Liver (tissue), 9 donors: ENCODE results near the gene TAP2. TPM values are rescaled to one million over a fixed set of nuclear protein-coding genes. Genes with fewer than 3 reads are reported as not detected.

Experiments
- DNase-seq: peaks from one replicate; pipeline ENCODE4 v3.0.0-alpha.2; 2017; ENCODE audit warnings: low spot score
- H3K27ac ChIP-seq, 2 donors: one replicate each; pipeline ENCODE4 v1.7.0; 2013; ENCODE audit warnings: inconsistent platforms in 2 of 2, low read length in 2 of 2, control low read depth in 1 of 2, low read depth in 1 of 2, mild to moderate bottlenecking in 1 of 2
- H3K27me3 ChIP-seq, 4 donors: one replicate each; pipeline versions ENCODE4 v1.6.1 to v1.7.0; 2013; ENCODE audit warnings: low read length in 3 of 4, inconsistent platforms in 1 of 4, mild to moderate bottlenecking in 1 of 4, moderate library complexity in 1 of 4; ENCODE audit not compliant: control insufficient read depth in 4 of 4, insufficient read depth in 4 of 4
- H3K36me3 ChIP-seq, 4 donors: one replicate each; pipeline versions ENCODE4 v1.6.1 to v1.7.0; 2013; ENCODE audit warnings: low read length in 3 of 4, mild to moderate bottlenecking in 3 of 4, low read depth in 1 of 4, moderate library complexity in 1 of 4; ENCODE audit not compliant: control insufficient read depth in 4 of 4, insufficient read depth in 3 of 4
- H3K4me1 ChIP-seq, 4 donors: one replicate each; pipeline versions ENCODE4 v1.6.1 to v1.7.0; 2013; ENCODE audit warnings: low read length in 3 of 4, mild to moderate bottlenecking in 3 of 4, moderate library complexity in 1 of 4; ENCODE audit not compliant: control insufficient read depth in 4 of 4, insufficient read depth in 4 of 4
- H3K4me3 ChIP-seq, 3 donors: one replicate each; pipeline versions ENCODE4 v1.6.1 to v1.7.0; 2013; ENCODE audit warnings: low read length in 3 of 3, control low read depth in 1 of 3, low read depth in 1 of 3, mild to moderate bottlenecking in 1 of 3
- H3K9ac ChIP-seq, 2 donors: one replicate each; pipeline ENCODE4 v1.7.0; 2013; ENCODE audit warnings: low read length in 2 of 2, mild to moderate bottlenecking in 2 of 2, moderate library complexity in 2 of 2, control low read depth in 1 of 2, low read depth in 1 of 2
- H3K9me3 ChIP-seq, 4 donors: one replicate each; pipeline versions ENCODE4 v1.6.1 to v1.7.0; 2013; ENCODE audit warnings: low read length in 3 of 4; ENCODE audit not compliant: control insufficient read depth in 4 of 4
- FOXA2 ChIP-seq: IDR thresholded peaks from 2 replicates; pipeline ENCODE4 v1.6.1; 2016; ENCODE audit warnings: antibody characterized with exemption
- GABPA ChIP-seq, 2 donors: IDR thresholded peaks in 1 of 2; conservative IDR thresholded peaks in 1 of 2; 2 replicates each; pipeline ENCODE4 v1.6.1; 2016; ENCODE audit warnings: antibody characterized with exemption in 2 of 2, mild to moderate bottlenecking in 1 of 2, moderate library complexity in 1 of 2
- HNF4A ChIP-seq, 2 donors: conservative IDR thresholded peaks; 2 replicates each; pipeline ENCODE4 v1.6.1; 2016; ENCODE audit warnings: antibody characterized with exemption in 2 of 2, mild to moderate bottlenecking in 2 of 2
- HNF4G ChIP-seq: IDR thresholded peaks from 2 replicates; pipeline ENCODE4 v1.6.1; 2016; ENCODE audit warnings: antibody characterized with exemption
- JUND ChIP-seq, 2 donors: IDR thresholded peaks; 2 replicates each; pipeline ENCODE4 v1.6.1; 2016; ENCODE audit warnings: antibody characterized with exemption in 2 of 2
- NR2F2 ChIP-seq: IDR thresholded peaks from 2 replicates; pipeline ENCODE4 v1.6.1; 2016; ENCODE audit warnings: antibody characterized with exemption
- RAD21 ChIP-seq, 2 donors: IDR thresholded peaks; 2 replicates each; pipeline ENCODE4 v1.6.1; 2016; ENCODE audit warnings: antibody characterized with exemption in 2 of 2, mild to moderate bottlenecking in 2 of 2
- RXRA ChIP-seq, 2 donors: IDR thresholded peaks; 2 replicates each; pipeline ENCODE4 v1.6.1; 2017 to 2018; ENCODE audit warnings: antibody characterized with exemption in 2 of 2, mild to moderate bottlenecking in 1 of 2
- SP1 ChIP-seq: IDR thresholded peaks from 2 replicates; pipeline ENCODE4 v1.6.1; 2018; ENCODE audit warnings: antibody characterized with exemption, mild to moderate bottlenecking
- TAF1 ChIP-seq: conservative IDR thresholded peaks from 2 replicates; pipeline ENCODE4 v1.6.1; 2016; ENCODE audit warnings: antibody characterized with exemption, mild to moderate bottlenecking
- YY1 ChIP-seq: IDR thresholded peaks from 2 replicates; pipeline ENCODE4 v1.6.1; 2016; ENCODE audit warnings: antibody characterized with exemption, mild to moderate bottlenecking
- WGBS: extraction: QIAGEN DNeasy Blood & Tissue Kit; methylation state at CpG from one replicate; pipeline ENCODE4 v1.1.7; 2013; 5-methylcytosine and 5-hydroxymethylcytosine counted together
- polyA plus RNA-seq, 2 donors: library from polyadenylated mRNA; stranded (reverse) in 1 of 2; unstranded in 1 of 2; fragments of 200-250 nt in 1 of 2; fragments of >200 nt in 1 of 2; fragmentation: Nextera tagmentation in 1 of 2; extraction: Ambion mirVana in 1 of 2; gene quantifications; one replicate each; pipeline versions ENCODE4 v1.2.1 to v1.2.3, GENCODE V29; 2013 to 2015
- total RNA-seq, 2 donors: library from RNA; depleted of rRNA; stranded (reverse); fragments of >200 nt; gene quantifications; one replicate each; pipeline ENCODE4 v1.2.3, GENCODE V29; 2014
- TF ChIP-seq, protein P1 (sequence below): IDR thresholded peaks from 2 replicates; pipeline ENCODE4 v1.6.1; 2016; ENCODE audit warnings: antibody characterized with exemption, mild to moderate bottlenecking
- TF ChIP-seq, protein P2 (sequence below): IDR thresholded peaks from 2 replicates; pipeline ENCODE4 v1.6.1; 2016; ENCODE audit warnings: antibody characterized with exemption
- TF ChIP-seq, protein P3 (sequence below): fragments of 150-350 bp; IDR thresholded peaks from 2 replicates; pipeline ENCODE4 v1.5.1; 2017; ENCODE audit warnings: improper control_type of control experiment, low read depth, low read length; ENCODE audit not compliant: missing input control
- TF ChIP-seq, protein P4 (sequence below): IDR thresholded peaks from 2 replicates; pipeline ENCODE4 v1.6.1; 2016; ENCODE audit warnings: antibody characterized with exemption
- donor health status: healthy.
- donor health status: healthy.
- donor health status: healthy.
- donor health status: healthy.
- donor health status: healthy.

TAP2 gene
- total and polyA plus RNA-seq, 4 donors: 2.2 to 14.9 (median 6.4) TPM

DNA sequence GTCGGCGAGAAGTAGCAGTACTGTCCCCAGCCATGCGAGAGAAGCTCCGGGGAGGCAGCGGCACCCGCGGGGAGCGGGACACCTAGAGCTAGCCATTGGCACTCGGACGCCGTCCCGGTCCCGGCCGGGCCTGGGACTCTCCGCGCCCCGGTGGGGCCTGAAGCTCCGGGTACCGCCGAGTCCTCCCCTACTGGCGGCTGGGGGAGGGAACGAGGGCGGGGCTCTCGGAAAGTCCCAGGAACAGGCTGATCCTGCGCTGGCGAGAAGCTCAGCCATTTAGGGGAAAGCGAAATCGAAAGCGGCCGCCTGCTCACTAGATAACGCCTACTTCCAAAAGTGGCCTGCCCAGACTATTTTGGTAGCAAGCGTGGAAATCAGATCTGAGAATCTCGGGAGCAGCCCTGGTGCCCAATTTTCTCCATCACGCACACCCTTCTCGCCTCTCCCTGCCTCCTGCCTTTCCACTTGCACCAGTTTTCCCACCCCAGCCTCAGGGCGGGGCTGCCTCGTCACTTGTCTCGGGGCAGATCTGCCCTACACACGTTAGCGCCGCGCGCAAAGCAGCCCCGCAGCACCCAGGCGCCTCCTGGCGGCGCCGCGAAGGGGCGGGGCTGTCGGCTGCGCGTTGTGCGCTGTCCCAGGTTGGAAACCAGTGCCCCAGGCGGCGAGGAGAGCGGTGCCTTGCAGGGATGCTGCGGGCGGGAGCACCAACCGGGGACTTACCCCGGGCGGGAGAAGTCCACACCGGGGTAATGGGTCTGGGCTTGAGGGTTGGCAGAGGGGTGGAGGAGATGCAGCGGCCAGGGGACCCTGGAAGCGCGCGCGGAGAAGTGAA lies 15.2 kb upstream of the TAP2 start, which contains the start of the genes PSMB9 and TAP1:
Gene PSMB9, plus strand, starts transcription at position 652 of the 835 bp plus-strand sequence. Its CDS starts 38 bp downstream, at position 690.
Gene TAP1, minus strand, starts transcription at position 164 of the 835 bp plus-strand sequence. Its CDS starts 68 bp downstream, at position 96.
- WGBS: under 1% methylated on average over 68 of the region's 68 CpGs
- H3K4me3 ChIP-seq: peak within 1 kb of the TSS; percentile 81 to 91 (median 88)
- no peaks in the 10 kb centered on the region for H3K9me3 ChIP-seq
- peak; percentile 90 for DNase-seq
- peak within 1 kb of the TSS; percentile 86 to 95 for H3K9ac ChIP-seq
- H3K36me3 ChIP-seq: peaks cover 3 to 35% (median 29%) of the 10 kb centered on the region in 4 donors
- no peaks in the 10 kb centered on the region for H3K27me3 ChIP-seq
- peaks cover 6 to 21% (median 14%) of the 10 kb centered on the region in 4 donors for H3K4me1 ChIP-seq
- peak within 1 kb of the TSS; percentile 98 to 100 for H3K27ac ChIP-seq
- peak; percentile 94 for TF ChIP-seq YY1
- TF ChIP-seq RAD21 (IDR thresholded peaks at IDR 0.05): peak; percentile 80 to 84
- no peak for TF ChIP-seq NR2F2
- no peak for TF ChIP-seq RXRA (IDR thresholded peaks at IDR 0.05)
- TF ChIP-seq TAF1: peak; percentile 73
- TF ChIP-seq, protein P1, sequence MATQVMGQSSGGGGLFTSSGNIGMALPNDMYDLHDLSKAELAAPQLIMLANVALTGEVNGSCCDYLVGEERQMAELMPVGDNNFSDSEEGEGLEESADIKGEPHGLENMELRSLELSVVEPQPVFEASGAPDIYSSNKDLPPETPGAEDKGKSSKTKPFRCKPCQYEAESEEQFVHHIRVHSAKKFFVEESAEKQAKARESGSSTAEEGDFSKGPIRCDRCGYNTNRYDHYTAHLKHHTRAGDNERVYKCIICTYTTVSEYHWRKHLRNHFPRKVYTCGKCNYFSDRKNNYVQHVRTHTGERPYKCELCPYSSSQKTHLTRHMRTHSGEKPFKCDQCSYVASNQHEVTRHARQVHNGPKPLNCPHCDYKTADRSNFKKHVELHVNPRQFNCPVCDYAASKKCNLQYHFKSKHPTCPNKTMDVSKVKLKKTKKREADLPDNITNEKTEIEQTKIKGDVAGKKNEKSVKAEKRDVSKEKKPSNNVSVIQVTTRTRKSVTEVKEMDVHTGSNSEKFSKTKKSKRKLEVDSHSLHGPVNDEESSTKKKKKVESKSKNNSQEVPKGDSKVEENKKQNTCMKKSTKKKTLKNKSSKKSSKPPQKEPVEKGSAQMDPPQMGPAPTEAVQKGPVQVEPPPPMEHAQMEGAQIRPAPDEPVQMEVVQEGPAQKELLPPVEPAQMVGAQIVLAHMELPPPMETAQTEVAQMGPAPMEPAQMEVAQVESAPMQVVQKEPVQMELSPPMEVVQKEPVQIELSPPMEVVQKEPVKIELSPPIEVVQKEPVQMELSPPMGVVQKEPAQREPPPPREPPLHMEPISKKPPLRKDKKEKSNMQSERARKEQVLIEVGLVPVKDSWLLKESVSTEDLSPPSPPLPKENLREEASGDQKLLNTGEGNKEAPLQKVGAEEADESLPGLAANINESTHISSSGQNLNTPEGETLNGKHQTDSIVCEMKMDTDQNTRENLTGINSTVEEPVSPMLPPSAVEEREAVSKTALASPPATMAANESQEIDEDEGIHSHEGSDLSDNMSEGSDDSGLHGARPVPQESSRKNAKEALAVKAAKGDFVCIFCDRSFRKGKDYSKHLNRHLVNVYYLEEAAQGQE: peak; percentile 71
- peak in 1 of 2 donors; percentile 13 for TF ChIP-seq JUND (IDR thresholded peaks at IDR 0.05)
- TF ChIP-seq HNF4A (conservative IDR thresholded peaks at IDR 0.05): peak in 1 of 2 donors; percentile 4
- no peak for TF ChIP-seq FOXA2
- TF ChIP-seq, protein P2, sequence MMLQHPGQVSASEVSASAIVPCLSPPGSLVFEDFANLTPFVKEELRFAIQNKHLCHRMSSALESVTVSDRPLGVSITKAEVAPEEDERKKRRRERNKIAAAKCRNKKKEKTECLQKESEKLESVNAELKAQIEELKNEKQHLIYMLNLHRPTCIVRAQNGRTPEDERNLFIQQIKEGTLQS: no peak
- TF ChIP-seq, protein P3, sequence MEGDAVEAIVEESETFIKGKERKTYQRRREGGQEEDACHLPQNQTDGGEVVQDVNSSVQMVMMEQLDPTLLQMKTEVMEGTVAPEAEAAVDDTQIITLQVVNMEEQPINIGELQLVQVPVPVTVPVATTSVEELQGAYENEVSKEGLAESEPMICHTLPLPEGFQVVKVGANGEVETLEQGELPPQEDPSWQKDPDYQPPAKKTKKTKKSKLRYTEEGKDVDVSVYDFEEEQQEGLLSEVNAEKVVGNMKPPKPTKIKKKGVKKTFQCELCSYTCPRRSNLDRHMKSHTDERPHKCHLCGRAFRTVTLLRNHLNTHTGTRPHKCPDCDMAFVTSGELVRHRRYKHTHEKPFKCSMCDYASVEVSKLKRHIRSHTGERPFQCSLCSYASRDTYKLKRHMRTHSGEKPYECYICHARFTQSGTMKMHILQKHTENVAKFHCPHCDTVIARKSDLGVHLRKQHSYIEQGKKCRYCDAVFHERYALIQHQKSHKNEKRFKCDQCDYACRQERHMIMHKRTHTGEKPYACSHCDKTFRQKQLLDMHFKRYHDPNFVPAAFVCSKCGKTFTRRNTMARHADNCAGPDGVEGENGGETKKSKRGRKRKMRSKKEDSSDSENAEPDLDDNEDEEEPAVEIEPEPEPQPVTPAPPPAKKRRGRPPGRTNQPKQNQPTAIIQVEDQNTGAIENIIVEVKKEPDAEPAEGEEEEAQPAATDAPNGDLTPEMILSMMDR: peak; percentile 79
- peak; percentile 67 for TF ChIP-seq SP1
- TF ChIP-seq GABPA (IDR thresholded peaks at IDR 0.05 in 1 of 2, conservative IDR thresholded peaks at IDR 0.05 in 1 of 2): peak in 1 of 2 donors; percentile 47

DNA sequence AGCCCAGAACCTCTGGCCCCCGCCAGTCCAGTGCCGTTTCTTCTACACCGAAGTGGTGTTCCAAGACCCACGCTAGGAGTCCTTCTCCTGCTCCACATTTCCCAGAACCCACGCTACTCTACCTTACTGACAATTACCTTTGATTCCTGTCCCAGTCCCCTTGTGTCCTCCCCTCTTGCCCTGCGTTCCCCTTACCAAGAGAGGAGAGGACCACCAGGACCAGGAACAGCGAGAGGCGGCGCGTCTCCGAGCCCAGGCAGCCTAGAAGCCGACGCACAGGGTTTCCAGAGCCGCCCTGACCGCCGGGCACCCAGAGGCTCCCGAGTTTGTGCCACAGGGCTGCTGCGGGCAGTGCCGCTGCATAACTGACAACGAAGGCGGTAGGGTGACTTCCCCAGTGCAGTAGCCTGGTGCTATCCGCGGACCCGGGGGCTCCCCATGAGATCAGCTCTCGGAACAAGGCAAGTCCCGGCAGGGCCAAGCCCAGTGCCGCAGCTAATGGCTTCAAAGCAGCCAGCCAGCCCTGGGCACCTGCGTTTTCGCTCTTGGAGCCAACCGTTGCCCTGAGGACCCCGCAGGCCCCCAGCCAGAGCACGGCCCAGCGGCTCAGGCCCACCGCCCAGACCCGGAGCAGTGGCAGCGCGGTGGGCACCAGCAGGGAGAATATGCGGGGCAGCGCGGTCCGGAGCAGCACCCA lies 14.5 kb upstream of the TAP2 start:
- Histone ChIP-seq H3K4me1 (peaks cover 6 to 21% (median 14%) of the 10 kb centered on the region in 4 donors), H3K36me3 (peaks cover 3 to 35% (median 30%) of the 10 kb centered on the region in 4 donors), H3K9me3 (no peaks in the 10 kb centered on the region), H3K4me3 (peak overlapping the region; percentile 81 to 91 (median 88)), H3K9ac (peak overlapping the region; percentile 86 to 95), H3K27me3 (no peaks in the 10 kb centered on the region), H3K27ac (peak overlapping the region; percentile 98 to 100)
- TF ChIP-seq, protein P4, sequence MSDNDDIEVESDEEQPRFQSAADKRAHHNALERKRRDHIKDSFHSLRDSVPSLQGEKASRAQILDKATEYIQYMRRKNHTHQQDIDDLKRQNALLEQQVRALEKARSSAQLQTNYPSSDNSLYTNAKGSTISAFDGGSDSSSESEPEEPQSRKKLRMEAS: no peak
- TF ChIP-seq RAD21 (IDR thresholded peaks at IDR 0.05) (no peak), JUND (IDR thresholded peaks at IDR 0.05) (no peak), HNF4G (no peak)
- TF ChIP-seq, protein P3: no peak
- under 1% methylated on average over 41 of the region's 41 CpGs for WGBS
- DNase-seq: peak; percentile 41
